K562 (cell line): ENCODE data around the gene LAIR2. TPM values are rescaled to one million over a fixed set of nuclear protein-coding genes. Genes with fewer than 3 reads are reported as not detected.

Experiments
- EGR1 ChIP-seq: fragments of 450-650 bp; conservative IDR thresholded peaks from 2 replicates; pipeline ENCODE4 v1.6.1; 2017; ENCODE audit warnings: mild to moderate bottlenecking
- HDGF ChIP-seq: fragments of 450-650 bp; IDR thresholded peaks from 2 replicates; pipeline ENCODE4 v1.6.1; 2016
- MEIS2 ChIP-seq: fragments of 450-650 bp; IDR thresholded peaks from 2 replicates; pipeline ENCODE4 v1.6.1; 2014; ENCODE audit warnings: mild to moderate bottlenecking; ENCODE audit not compliant: partially characterized antibody
- MTA2 ChIP-seq: fragments of 450-650 bp; IDR thresholded peaks from 2 replicates; pipeline ENCODE4 v1.6.1; 2016; ENCODE audit warnings: low read depth
- PTTG1 ChIP-seq: fragments of 450-650 bp; IDR thresholded peaks from 2 replicates; pipeline ENCODE4 v1.6.1; 2016; ENCODE audit warnings: low read depth, mild to moderate bottlenecking, missing genetic modification characterization, missing compliant biosample characterization
- RFX7 ChIP-seq: fragments of 250-450 bp; sonication (Bioruptor Pico); IDR thresholded peaks from 2 replicates; pipeline ENCODE4 v1.5.1; 2021; ENCODE audit warnings: mild to moderate bottlenecking
- SLC30A9 ChIP-seq: fragments of 250-450 bp; sonication (Bioruptor Pico); IDR thresholded peaks from 2 replicates; pipeline ENCODE4 v1.8.0; 2022; ENCODE audit warnings: mild to moderate bottlenecking, moderate library complexity
- SP2 ChIP-seq: IDR thresholded peaks from 2 replicates; pipeline ENCODE4 v1.6.1; 2011; ENCODE audit warnings: mild to moderate bottlenecking, low read depth, low read length, moderate library complexity; ENCODE audit not compliant: poor library complexity, severe bottlenecking; ENCODE audit errors: extremely low read depth
- TAF7 ChIP-seq: fragments of 450-650 bp; IDR thresholded peaks from 2 replicates; pipeline ENCODE4 v1.6.1; 2016; ENCODE audit warnings: missing genetic modification characterization, missing compliant biosample characterization
- TCF7 ChIP-seq: sonication (generic); IDR thresholded peaks from 2 replicates; pipeline ENCODE4 v1.6.1; 2016; ENCODE audit warnings: antibody characterized with exemption, borderline replicate concordance
- U2AF1 ChIP-seq: fragments of 200-400 bp; formaldehyde crosslinking; optimal IDR thresholded peaks from 2 replicates; pipeline ENCODE3; 2017; ENCODE audit warnings: mild to moderate bottlenecking, low read depth, low read length, moderate library complexity
- polyA plus RNA-seq, 8 experiments: library from polyadenylated mRNA; depleted of rRNA in 4 of 8; stranded (reverse) in 5 of 8; unstranded in 3 of 8; fragments of >200 nt; fragmentation: Nextera tagmentation in 2 of 8; fragmentation: Illumina TruSeq in 1 of 8; extraction: Ambion mirVana in 2 of 8; extraction: Trizol in 1 of 8; gene quantifications; 2 replicates each; pipeline versions ENCODE4 v1.2.1 to v1.2.3, GENCODE V29; 2011 to 2014; ENCODE audit warnings: inconsistent platforms in 1 of 8, missing spikeins in 1 of 8
- total RNA-seq, 7 experiments: library from RNA; depleted of rRNA in 6 of 7; stranded (reverse); fragments of >200 nt in 6 of 7; fragmentation: Illumina TruSeq in 2 of 7; extraction: Trizol in 2 of 7; gene quantifications; 2 replicates each; pipeline versions ENCODE4 v1.2.1 to v1.2.3, GENCODE V29; 2011 to 2021; ENCODE audit warnings: low replicate concordance in 1 of 7
- TF ChIP-seq, protein P1 (sequence below): sonication (generic); formaldehyde crosslinking; IDR thresholded peaks from 2 replicates; pipeline ENCODE4 v1.8.1; 2023; ENCODE audit warnings: mild to moderate bottlenecking, missing genetic modification reagents
- TF ChIP-seq, protein P2 (sequence below): fragments of 250-450 bp; sonication (Bioruptor Pico); IDR thresholded peaks from 2 replicates; pipeline ENCODE4 v1.4.0; 2020
- TF ChIP-seq, protein P3 (sequence below): fragments of 250-450 bp; sonication (Bioruptor Pico); IDR thresholded peaks from 2 replicates; pipeline ENCODE4 v1.5.0; 2021; ENCODE audit warnings: mild to moderate bottlenecking, borderline replicate concordance

LAIR2 gene
- total and polyA plus RNA-seq, 9 of the 15 experiments (the other 6 are each of a cell fraction or from before 2014, with no cell fraction given) = not detected

DNA sequence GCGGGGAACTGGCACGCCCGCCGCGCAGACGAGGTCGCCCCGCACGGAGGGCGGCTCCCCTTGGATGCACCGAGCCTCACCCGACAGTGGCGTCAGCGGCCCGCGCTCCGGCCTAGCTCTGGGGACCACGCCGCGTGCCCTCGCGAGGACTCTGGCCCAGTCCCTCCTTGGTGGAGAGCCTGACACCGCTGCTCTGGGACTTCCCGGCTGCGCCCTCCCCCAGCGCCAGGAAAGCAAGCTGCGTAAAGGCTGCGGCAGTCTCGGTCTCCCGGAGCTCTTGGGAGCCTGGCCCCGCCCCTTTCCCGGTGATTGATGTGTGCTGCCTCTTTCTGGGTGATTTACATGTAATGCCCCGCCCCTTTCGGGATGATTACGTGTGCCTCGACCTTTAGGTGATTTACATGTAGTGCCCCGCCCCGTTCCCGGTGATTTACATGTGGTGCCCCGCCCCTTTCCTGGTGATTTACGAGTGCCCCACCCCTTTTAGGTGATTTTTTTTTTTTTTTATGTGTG is 39.0 kb upstream of the LAIR2 start, which contains the start of gene LENG9 (continued):
- TF ChIP-seq, protein P1, sequence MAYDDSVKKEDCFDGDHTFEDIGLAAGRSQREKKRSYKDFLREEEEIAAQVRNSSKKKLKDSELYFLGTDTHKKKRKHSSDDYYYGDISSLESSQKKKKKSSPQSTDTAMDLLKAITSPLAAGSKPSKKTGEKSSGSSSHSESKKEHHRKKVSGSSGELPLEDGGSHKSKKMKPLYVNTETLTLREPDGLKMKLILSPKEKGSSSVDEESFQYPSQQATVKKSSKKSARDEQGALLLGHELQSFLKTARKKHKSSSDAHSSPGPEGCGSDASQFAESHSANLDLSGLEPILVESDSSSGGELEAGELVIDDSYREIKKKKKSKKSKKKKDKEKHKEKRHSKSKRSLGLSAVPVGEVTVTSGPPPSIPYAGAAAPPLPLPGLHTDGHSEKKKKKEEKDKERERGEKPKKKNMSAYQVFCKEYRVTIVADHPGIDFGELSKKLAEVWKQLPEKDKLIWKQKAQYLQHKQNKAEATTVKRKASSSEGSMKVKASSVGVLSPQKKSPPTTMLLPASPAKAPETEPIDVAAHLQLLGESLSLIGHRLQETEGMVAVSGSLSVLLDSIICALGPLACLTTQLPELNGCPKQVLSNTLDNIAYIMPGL (CRISPR knock-in tag) = no peak
- no peak for TF ChIP-seq MTA2
- TF ChIP-seq PTTG1 (tag) = no peak
- TF ChIP-seq TCF7 = 0 out of 2 replicates have a peak, but pooled peaks have one; percentile 35
- TF ChIP-seq, protein P2, sequence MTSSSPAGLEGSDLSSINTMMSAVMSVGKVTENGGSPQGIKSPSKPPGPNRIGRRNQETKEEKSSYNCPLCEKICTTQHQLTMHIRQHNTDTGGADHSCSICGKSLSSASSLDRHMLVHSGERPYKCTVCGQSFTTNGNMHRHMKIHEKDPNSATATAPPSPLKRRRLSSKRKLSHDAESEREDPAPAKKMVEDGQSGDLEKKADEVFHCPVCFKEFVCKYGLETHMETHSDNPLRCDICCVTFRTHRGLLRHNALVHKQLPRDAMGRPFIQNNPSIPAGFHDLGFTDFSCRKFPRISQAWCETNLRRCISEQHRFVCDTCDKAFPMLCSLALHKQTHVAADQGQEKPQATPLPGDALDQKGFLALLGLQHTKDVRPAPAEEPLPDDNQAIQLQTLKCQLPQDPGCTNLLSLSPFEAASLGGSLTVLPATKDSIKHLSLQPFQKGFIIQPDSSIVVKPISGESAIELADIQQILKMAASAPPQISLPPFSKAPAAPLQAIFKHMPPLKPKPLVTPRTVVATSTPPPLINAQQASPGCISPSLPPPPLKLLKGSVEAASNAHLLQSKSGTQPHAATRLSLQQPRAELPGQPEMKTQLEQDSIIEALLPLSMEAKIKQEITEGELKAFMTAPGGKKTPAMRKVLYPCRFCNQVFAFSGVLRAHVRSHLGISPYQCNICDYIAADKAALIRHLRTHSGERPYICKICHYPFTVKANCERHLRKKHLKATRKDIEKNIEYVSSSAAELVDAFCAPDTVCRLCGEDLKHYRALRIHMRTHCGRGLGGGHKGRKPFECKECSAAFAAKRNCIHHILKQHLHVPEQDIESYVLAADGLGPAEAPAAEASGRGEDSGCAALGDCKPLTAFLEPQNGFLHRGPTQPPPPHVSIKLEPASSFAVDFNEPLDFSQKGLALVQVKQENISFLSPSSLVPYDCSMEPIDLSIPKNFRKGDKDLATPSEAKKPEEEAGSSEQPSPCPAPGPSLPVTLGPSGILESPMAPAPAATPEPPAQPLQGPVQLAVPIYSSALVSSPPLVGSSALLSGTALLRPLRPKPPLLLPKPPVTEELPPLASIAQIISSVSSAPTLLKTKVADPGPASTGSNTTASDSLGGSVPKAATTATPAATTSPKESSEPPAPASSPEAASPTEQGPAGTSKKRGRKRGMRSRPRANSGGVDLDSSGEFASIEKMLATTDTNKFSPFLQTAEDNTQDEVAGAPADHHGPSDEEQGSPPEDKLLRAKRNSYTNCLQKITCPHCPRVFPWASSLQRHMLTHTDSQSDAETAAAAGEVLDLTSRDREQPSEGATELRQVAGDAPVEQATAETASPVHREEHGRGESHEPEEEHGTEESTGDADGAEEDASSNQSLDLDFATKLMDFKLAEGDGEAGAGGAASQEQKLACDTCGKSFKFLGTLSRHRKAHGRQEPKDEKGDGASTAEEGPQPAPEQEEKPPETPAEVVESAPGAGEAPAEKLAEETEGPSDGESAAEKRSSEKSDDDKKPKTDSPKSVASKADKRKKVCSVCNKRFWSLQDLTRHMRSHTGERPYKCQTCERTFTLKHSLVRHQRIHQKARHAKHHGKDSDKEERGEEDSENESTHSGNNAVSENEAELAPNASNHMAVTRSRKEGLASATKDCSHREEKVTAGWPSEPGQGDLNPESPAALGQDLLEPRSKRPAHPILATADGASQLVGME (CRISPR knock-in tag) = no peak
- no peak for TF ChIP-seq HDGF
- TF ChIP-seq RFX7 (CRISPR knock-in tag) = no peak
- TF ChIP-seq TAF7 (tag) = no peak
- TF ChIP-seq EGR1 = no peak
- TF ChIP-seq SP2 = no peak
- no peak for TF ChIP-seq MEIS2
- no peak for TF ChIP-seq U2AF1
- TF ChIP-seq, protein P3, sequence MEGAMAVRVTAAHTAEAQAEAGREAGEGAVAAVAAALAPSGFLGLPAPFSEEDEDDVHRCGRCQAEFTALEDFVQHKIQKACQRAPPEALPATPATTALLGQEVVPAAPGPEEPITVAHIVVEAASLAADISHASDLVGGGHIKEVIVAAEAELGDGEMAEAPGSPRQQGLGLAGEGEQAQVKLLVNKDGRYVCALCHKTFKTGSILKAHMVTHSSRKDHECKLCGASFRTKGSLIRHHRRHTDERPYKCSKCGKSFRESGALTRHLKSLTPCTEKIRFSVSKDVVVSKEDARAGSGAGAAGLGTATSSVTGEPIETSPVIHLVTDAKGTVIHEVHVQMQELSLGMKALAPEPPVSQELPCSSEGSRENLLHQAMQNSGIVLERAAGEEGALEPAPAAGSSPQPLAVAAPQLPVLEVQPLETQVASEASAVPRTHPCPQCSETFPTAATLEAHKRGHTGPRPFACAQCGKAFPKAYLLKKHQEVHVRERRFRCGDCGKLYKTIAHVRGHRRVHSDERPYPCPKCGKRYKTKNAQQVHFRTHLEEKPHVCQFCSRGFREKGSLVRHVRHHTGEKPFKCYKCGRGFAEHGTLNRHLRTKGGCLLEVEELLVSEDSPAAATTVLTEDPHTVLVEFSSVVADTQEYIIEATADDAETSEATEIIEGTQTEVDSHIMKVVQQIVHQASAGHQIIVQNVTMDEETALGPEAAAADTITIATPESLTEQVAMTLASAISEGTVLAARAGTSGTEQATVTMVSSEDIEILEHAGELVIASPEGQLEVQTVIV (CRISPR knock-in tag) = no peak
- TF ChIP-seq SLC30A9 (CRISPR knock-in tag) = no peak
